Measurements from ENCODE around the gene VPS13D.

Gene VPS13D

DNA sequence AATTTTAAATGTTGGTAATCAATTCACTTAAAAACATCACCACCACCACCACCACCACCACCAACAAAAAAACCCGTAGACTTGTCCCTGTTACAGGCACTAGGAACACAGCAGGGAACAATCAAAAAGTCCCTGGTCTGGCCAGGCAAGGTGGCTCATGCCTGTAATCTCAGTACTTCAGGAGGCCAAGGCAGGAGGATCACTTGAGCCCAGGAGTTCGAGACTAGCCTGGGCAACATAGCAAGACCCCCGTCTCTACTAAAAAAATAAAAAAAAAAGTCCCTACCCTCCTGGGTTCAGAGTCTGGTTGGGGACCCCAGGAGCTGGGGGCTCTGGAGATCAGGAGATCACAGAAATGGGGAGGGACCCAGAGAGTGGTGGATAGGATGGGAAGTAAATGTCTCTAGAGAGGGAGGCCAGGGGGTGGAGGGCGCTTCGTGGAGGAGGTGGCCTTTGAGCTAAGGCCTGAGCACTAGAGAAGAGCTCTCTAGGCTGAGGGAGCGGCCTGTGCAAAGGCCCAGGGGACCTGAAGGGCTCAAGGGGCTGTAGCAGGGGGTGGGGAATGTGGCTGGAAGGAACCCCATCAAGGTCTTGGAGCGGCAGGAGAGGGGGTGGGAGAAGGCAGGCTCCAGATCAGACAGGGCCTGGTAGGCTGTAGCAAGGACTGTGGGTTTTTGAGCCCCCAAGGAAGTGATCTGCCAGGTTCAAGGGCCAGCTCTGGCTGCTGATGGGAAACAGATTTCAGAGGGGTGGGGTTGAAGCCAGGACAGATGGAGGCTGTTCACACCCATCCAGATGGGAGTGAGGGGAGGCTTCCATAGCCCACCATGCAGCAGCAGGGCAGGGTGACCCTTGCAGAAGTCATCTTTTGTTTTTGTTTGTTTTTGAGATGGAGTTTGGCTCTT is 24.8 kb upstream of the VPS13D start:
- no peaks in the 10 kb centered on the region for H4K20me1 ChIP-seq (ENCODE audit: insufficient read depth, low read length)
- H3K27ac ChIP-seq (ENCODE audit: low read length) = no peak overlapping the region
- peaks cover 11% of the 10 kb centered on the region for H3K4me1 ChIP-seq (ENCODE audit: low read length)
- no peaks in the 10 kb centered on the region for H3K9me3 ChIP-seq (replicated peaks; ENCODE audit: insufficient read depth, low read length)
- peaks cover 6% of the 10 kb centered on the region for H3F3A ChIP-seq (ENCODE audit: insufficient read depth, low read length)
- H3K27me3 ChIP-seq (replicated peaks; ENCODE audit: insufficient read depth, low read length) = no peaks in the 10 kb centered on the region
- H2AFZ ChIP-seq (ENCODE audit: low read length) = no peak overlapping the region
- no peak for DNase-seq
- TF ChIP-seq EZH2 (optimal IDR thresholded peaks at IDR 0.05; ENCODE audit: low read depth, low read length) = no peak
- TF ChIP-seq EZH2phosphoT487 (IDR thresholded peaks at IDR 0.05; ENCODE audit: low read length) = no peak
- TF ChIP-seq, protein P1, sequence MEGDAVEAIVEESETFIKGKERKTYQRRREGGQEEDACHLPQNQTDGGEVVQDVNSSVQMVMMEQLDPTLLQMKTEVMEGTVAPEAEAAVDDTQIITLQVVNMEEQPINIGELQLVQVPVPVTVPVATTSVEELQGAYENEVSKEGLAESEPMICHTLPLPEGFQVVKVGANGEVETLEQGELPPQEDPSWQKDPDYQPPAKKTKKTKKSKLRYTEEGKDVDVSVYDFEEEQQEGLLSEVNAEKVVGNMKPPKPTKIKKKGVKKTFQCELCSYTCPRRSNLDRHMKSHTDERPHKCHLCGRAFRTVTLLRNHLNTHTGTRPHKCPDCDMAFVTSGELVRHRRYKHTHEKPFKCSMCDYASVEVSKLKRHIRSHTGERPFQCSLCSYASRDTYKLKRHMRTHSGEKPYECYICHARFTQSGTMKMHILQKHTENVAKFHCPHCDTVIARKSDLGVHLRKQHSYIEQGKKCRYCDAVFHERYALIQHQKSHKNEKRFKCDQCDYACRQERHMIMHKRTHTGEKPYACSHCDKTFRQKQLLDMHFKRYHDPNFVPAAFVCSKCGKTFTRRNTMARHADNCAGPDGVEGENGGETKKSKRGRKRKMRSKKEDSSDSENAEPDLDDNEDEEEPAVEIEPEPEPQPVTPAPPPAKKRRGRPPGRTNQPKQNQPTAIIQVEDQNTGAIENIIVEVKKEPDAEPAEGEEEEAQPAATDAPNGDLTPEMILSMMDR (IDR thresholded peaks at IDR 0.05; ENCODE audit: low read length) = no peak
- no peak overlapping the region for H3K9ac ChIP-seq (ENCODE audit: low read length)
- H3K4me2 ChIP-seq (ENCODE audit: low read depth, low read length) = no peak overlapping the region
- no peaks in the 10 kb centered on the region for H3K9me2 ChIP-seq (replicated peaks; ENCODE audit: insufficient read depth, low read length)
- no peaks in the 10 kb centered on the region for H3K79me2 ChIP-seq (ENCODE audit: low read length)
- H3K36me3 ChIP-seq (replicated peaks; ENCODE audit: insufficient read depth, low read length) = no peaks in the 10 kb centered on the region
- H3K4me3 ChIP-seq (ENCODE audit: low read length) = no peak overlapping the region

DNA sequence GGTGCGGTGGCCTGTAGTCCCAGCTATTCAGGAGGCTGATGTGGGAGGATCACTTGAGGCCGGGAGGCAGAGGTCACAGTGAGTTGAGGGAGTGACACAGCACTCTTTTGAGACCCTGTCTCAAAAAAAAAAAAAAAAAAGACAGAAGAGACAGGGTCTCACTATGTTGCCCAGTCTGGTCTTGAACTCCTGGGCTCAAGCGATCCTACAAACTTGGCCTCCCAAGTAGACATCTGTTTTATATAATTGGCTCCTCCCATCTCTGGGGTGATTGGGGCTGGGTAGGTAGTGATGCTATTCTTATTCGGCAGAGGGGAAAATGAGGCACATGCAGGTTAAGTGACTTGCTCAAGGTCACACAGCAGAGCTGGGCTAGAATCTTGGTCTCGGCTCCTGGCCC is 23.6 kb upstream of the VPS13D start:
- Histone ChIP-seq H3K79me2 (ENCODE audit: low read length) (no peaks in the 10 kb centered on the region), H3K4me3 (ENCODE audit: low read length) (no peak overlapping the region), H2AFZ (ENCODE audit: low read length) (no peak overlapping the region)

DNA sequence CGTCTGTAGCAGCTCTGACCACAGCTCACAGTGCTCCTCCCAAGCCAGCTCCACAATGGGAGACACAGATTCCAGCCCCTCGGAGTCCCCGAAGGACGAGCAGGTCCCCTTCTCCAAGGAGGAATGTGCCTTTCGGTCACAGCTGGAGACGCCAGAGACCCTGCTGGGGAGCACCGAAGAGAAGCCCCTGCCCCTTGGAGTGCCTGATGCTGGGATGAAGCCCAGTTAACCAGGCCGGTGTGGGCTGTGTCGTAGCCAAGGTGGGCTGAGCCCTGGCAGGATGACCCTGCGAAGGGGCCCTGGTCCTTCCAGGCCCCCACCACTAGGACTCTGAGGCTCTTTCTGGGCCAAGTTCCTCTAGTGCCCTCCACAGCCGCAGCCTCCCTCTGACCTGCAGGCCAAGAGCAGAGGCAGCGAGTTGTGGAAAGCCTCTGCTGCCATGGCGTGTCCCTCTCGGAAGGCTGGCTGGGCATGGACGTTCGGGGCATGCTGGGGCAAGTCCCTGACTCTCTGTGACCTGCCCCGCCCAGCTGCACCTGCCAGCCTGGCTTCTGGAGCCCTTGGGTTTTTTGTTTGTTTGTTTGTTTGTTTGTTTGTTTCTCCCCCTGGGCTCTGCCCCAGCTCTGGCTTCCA is 22.9 kb upstream of the VPS13D start:
- Histone ChIP-seq H3F3A (ENCODE audit: insufficient read depth, low read length) (peaks cover 20% of the 10 kb centered on the region), H3K9me3 (replicated peaks; ENCODE audit: insufficient read depth, low read length) (no peaks in the 10 kb centered on the region), H3K27ac (ENCODE audit: low read length) (no peak overlapping the region), H3K36me3 (replicated peaks; ENCODE audit: insufficient read depth, low read length) (no peaks in the 10 kb centered on the region), H3K9ac (ENCODE audit: low read length) (no peak overlapping the region), H3K27me3 (replicated peaks; ENCODE audit: insufficient read depth, low read length) (0 out of 2 replicates have a peak, but pooled peaks cover under 1% of the 10 kb centered on the region), H3K4me2 (ENCODE audit: low read depth, low read length) (no peak overlapping the region), H3K79me2 (ENCODE audit: low read length) (no peaks in the 10 kb centered on the region), H3K4me1 (ENCODE audit: low read length) (peaks cover 22% of the 10 kb centered on the region), H3K9me2 (replicated peaks; ENCODE audit: insufficient read depth, low read length) (no peaks in the 10 kb centered on the region), H4K20me1 (ENCODE audit: insufficient read depth, low read length) (no peaks in the 10 kb centered on the region), H3K4me3 (ENCODE audit: low read length) (no peak overlapping the region), H2AFZ (ENCODE audit: low read length) (no peak overlapping the region)
- no peak for DNase-seq
- TF ChIP-seq EZH2phosphoT487 (IDR thresholded peaks at IDR 0.05; ENCODE audit: low read length) = no peak

More for the DNA sequence above, 23.6 kb upstream of the VPS13D start:
- TF ChIP-seq EZH2phosphoT487 (IDR thresholded peaks at IDR 0.05; ENCODE audit: low read length) (no peak), EZH2 (optimal IDR thresholded peaks at IDR 0.05; ENCODE audit: low read depth, low read length) (no peak)
- TF ChIP-seq, protein P1 (IDR thresholded peaks at IDR 0.05; ENCODE audit: low read length) = no peak
- Histone ChIP-seq H3K9ac (ENCODE audit: low read length) (no peak overlapping the region), H3K4me1 (ENCODE audit: low read length) (peaks cover 21% of the 10 kb centered on the region), H3F3A (ENCODE audit: insufficient read depth, low read length) (peaks cover 17% of the 10 kb centered on the region), H3K36me3 (replicated peaks; ENCODE audit: insufficient read depth, low read length) (no peaks in the 10 kb centered on the region), H3K9me3 (replicated peaks; ENCODE audit: insufficient read depth, low read length) (no peaks in the 10 kb centered on the region), H3K27ac (ENCODE audit: low read length) (no peak overlapping the region), H3K27me3 (replicated peaks; ENCODE audit: insufficient read depth, low read length) (no peaks in the 10 kb centered on the region), H4K20me1 (ENCODE audit: insufficient read depth, low read length) (no peaks in the 10 kb centered on the region), H3K4me2 (ENCODE audit: low read depth, low read length) (no peak overlapping the region), H3K9me2 (replicated peaks; ENCODE audit: insufficient read depth, low read length) (no peaks in the 10 kb centered on the region)
- no peak for DNase-seq
